M059J (cell line): ENCODE results near the gene AMOT. TPM values are rescaled to one million over a fixed set of nuclear protein-coding genes. Genes with fewer than 3 reads are reported as not detected.

Source experiments
- DNase-seq: peaks from one replicate; pipeline ENCODE4 v3.0.0-alpha.2; 2012; ENCODE audit warnings: low read depth
- total RNA-seq: library from RNA; depleted of rRNA; stranded (reverse); fragments of >200 nt; shearing (Covaris generic); gene quantifications from 2 replicates; pipeline ENCODE4 v1.2.3, GENCODE V29; 2014; rRNA removed

AMOT gene
- total RNA-seq, 1 experiment from 2014 or later: 6.7 TPM

- no peak for DNase-seq
Observed at GRCh38 chrX:112738347-112739033, 102.1 kb downstream of the AMOT start.

DNA sequence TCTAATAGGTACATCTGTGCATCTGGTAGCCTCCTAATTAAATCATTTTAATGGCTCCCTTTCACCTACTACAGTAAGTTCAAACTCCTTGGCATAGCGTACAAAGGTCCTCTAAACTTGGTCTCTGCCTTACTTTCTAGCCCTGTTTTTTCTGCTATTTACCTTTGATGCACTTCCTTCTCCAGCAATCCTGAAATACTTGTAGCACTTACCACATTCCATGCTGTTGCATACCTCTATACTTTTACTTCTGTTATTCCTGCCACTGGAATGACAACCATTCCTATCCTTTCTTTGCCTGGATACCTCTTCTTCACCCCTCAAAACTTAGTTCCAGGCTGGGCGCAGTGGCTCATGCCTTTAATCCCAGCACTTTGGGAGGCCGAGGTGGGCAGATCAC is 104.3 kb downstream of the AMOT start:
- no peak for DNase-seq

DNA sequence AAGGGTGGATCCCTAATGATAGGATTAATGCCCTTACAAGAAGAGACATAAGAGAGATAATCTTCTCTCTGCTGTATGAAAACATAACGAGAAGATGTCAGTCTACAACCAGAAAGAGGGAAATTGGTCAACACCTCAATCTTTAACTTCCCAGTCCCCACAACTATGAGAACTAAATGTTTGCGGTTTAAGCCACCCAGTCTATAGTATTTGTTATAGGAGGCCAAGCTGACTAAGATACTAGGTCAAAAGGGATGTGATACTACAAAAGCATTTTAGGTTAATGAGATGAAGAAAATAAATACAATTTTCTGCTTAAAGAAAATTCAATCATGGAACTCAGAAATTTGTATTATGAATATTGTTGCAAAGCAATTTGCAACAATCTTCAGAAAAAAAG is 105.5 kb downstream of the AMOT start:
- DNase-seq: no peak

- DNase-seq: peak; percentile 16
Observed at GRCh38 chrX:112734290-112734689, 106.3 kb downstream of the AMOT start.

DNA sequence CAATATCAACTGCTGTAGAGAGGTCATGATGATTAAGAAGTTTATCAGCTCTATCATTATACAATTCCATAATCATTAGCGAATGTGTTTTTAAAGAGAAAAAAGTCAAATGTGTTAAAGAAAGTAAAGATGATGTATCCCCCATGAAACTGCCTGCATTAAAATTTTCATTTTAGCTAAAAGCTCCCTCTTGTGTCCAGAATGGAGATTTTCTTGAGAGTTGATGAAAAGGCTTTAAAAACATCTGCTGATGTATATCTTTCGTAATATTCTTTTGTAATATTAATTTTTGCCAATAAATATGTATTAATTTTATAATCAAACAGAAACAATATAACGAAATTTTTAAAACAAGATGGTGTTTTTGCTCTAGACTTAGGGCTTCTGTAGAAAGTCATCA is 108.8 kb downstream of the AMOT start:
- DNase-seq: peak; percentile 16

Other genes with a start within 250 kb of the AMOT start
- gene LHFPL1, start 160.9 kb downstream of the AMOT start, total RNA-seq: 0.05 and 0.49 TPM in 2 replicates